Colonic mucosa (tissue), 4 donors: ENCODE data around the gene GPC1. TPM values are rescaled to one million over a fixed set of nuclear protein-coding genes. Genes with fewer than 3 reads are reported as not detected.
A peak's percentile ranks its signal among the peaks of the same experiment; 100 is the strongest.

Source experiments
- DNase-seq: peaks from one replicate; pipeline ENCODE4 v3.0.0-alpha.2; 2020
- H3K27ac ChIP-seq: fragments of 200-600 bp; one replicate; pipeline ENCODE4 v1.8.0; 2021
- H3K27me3 ChIP-seq: fragments of 200-600 bp; one replicate; pipeline ENCODE4 v1.8.0; 2021
- H3K36me3 ChIP-seq: fragments of 200-600 bp; one replicate; pipeline ENCODE4 v1.8.0; 2021
- H3K4me1 ChIP-seq: fragments of 200-600 bp; one replicate; pipeline ENCODE4 v1.8.0; 2021; ENCODE audit warnings: mild to moderate bottlenecking
- H3K4me3 ChIP-seq: fragments of 200-600 bp; one replicate; pipeline ENCODE4 v1.8.0; 2021
- H3K9ac ChIP-seq, 2 donors: one replicate each; pipeline ENCODE4 v1.7.0; 2013; ENCODE audit warnings: control low read depth in 2 of 2, low read depth in 2 of 2, low read length in 2 of 2
- H3K9me3 ChIP-seq: fragments of 200-600 bp; one replicate; pipeline ENCODE4 v1.8.0; 2021
- intact Hi-C: fragments of 100-400 bp; cut with DNase I; formaldehyde crosslinking; loops from one replicate; pipeline ENCODE4 v1.14.1; 2022
- total RNA-seq, 2 donors: library from RNA; stranded (reverse); fragmentation: NEBNext Ultra II Directional in 1 of 2; extraction: Animal tissue kit (Norgen Biotek cat#: 25700) in 1 of 2; gene quantifications; one replicate each; pipeline ENCODE4 v1.2.1, GENCODE V29; 2021
- TF ChIP-seq, protein P1 (sequence below): fragments of 200-600 bp; IDR thresholded peaks from one replicate; pipeline ENCODE4 v1.8.0; 2022; ENCODE audit warnings: antibody characterized with exemption, mild to moderate bottlenecking
- donor health status: healthy.
- donor health status: DM: no; HTN: no; CAD: no.
- donor health status: DM: no; HTN: no; CAD: no.

Gene GPC1
- total RNA-seq, 2 donors from 2014 or later: 19.0 to 23.1 TPM

DNA sequence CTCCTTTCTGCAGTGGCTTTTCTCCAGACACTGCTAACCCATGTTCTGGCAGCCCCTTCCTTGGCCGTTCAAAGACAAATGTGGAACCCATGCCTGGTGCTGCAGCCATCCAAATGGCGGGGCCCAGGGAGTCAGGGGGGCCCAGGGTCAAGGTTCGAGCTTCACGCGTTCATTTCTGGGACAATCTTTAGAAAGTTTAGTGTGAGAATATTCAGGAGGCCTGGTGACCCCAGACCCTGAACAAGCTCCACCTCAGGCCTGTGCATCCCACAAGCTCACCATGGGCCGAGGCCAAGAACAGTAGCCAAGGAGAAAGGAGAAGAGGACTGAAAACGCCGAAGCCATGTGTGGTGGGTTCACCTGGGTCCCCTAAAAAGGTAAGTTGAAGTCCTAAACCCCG is 67.9 kb downstream of the GPC1 start:
- H3K9ac ChIP-seq: no peak overlapping the region
- intact Hi-C loops: no loop called here
- no peak overlapping the region for H3K4me3 ChIP-seq
- DNase-seq: peak; percentile 7
- no peak overlapping the region for H3K27ac ChIP-seq
- H3K36me3 ChIP-seq: no peaks in the 10 kb centered on the region
- H3K4me1 ChIP-seq: no peaks in the 10 kb centered on the region
- TF ChIP-seq, protein P1, sequence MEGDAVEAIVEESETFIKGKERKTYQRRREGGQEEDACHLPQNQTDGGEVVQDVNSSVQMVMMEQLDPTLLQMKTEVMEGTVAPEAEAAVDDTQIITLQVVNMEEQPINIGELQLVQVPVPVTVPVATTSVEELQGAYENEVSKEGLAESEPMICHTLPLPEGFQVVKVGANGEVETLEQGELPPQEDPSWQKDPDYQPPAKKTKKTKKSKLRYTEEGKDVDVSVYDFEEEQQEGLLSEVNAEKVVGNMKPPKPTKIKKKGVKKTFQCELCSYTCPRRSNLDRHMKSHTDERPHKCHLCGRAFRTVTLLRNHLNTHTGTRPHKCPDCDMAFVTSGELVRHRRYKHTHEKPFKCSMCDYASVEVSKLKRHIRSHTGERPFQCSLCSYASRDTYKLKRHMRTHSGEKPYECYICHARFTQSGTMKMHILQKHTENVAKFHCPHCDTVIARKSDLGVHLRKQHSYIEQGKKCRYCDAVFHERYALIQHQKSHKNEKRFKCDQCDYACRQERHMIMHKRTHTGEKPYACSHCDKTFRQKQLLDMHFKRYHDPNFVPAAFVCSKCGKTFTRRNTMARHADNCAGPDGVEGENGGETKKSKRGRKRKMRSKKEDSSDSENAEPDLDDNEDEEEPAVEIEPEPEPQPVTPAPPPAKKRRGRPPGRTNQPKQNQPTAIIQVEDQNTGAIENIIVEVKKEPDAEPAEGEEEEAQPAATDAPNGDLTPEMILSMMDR: no peak
- no peaks in the 10 kb centered on the region for H3K27me3 ChIP-seq
- no peaks in the 10 kb centered on the region for H3K9me3 ChIP-seq

DNA sequence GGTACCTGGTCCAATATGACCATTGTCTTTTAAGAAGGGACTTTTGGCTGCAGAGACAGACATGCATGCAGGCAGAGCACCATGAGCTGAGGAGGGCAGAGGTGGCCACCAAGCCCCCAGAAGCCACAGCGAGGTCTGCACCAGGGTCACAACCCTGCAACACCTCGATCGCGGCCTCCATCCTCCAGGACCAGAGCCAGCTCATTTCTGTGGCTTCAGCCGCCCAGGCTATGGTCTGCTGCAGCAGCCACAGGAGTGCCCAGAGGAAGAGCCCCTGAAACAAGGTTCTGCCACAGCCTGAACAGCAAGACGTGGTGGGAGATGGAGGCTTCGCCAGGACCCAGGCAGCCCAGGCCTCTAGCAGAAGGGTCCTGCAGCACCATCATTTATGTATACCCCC is 68.4 kb downstream of the GPC1 start:
- H3K4me1 ChIP-seq: no peaks in the 10 kb centered on the region
- no peaks in the 10 kb centered on the region for H3K27me3 ChIP-seq
- no peaks in the 10 kb centered on the region for H3K36me3 ChIP-seq
- TF ChIP-seq, protein P1: no peak
- no peak overlapping the region for H3K27ac ChIP-seq
- intact Hi-C loops: no loop called here
- no peak overlapping the region for H3K9ac ChIP-seq
- no peak overlapping the region for H3K4me3 ChIP-seq
- H3K9me3 ChIP-seq: no peaks in the 10 kb centered on the region
- peak; percentile 7 for DNase-seq

DNA sequence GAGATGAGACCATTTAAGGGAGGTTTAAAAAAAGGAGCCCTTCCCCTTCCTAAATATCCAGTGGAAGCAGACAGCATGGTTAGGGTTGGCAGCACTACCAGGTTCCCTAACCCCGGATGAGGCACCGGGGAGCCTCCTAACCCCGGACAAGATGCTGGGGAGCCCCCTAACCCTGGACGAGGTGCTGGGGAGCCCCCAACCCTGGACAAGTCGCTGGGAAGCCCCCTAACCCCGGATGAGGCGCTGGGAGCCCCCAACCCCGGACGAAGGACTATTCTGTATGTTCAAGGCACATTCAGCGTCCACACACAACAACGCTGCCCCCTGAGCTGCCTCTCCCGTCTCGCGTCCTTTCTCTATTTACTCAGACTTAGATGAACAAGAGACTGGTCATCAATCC is 70.4 kb downstream of the GPC1 start:
- Histone ChIP-seq H3K36me3 (no peaks in the 10 kb centered on the region), H3K9ac (no peak overlapping the region), H3K27ac (no peak overlapping the region), H3K27me3 (no peaks in the 10 kb centered on the region), H3K9me3 (no peaks in the 10 kb centered on the region), H3K4me1 (no peaks in the 10 kb centered on the region), H3K4me3 (no peak overlapping the region)
- no peak for DNase-seq
- TF ChIP-seq, protein P1: no peak
- intact Hi-C loops: no loop called here

DNA sequence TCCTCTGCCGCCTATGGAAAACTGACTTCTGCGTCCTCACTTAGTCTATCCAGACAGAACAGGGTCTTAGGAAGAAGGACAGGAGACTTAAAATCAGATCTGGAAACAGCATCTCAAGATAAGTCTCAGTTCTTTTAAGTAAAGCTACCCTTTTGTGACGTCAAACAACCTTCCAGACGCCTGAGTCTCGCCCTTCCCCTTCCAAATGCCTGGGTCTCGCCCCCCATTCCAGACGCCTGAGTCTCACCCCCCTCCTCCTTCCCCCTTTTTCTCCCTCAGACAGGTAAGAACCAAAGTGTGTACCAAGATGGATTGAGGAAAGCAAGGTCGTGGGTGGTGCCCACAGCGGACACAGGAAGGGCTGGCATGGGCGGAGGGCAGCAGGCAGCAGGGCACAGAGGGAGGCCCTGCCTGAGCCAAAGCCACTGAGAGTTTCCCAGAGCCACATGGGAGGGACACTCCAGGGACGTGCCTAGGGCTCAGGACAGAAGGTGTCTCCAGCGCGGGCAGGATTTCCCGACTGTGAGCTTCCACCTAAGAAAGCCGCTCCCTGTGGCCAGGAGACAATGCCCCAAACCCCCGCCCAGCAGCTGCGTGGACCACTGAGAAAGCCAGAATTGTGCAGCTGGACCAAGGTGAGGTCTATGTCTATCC is 71.1 kb downstream of the GPC1 start:
- TF ChIP-seq, protein P1: no peak
- Histone ChIP-seq H3K9ac (no peak overlapping the region), H3K27me3 (no peaks in the 10 kb centered on the region), H3K9me3 (no peaks in the 10 kb centered on the region), H3K4me3 (no peak overlapping the region), H3K4me1 (no peaks in the 10 kb centered on the region), H3K27ac (no peak overlapping the region), H3K36me3 (no peaks in the 10 kb centered on the region)
- DNase-seq: peak; percentile 13
- intact Hi-C loops: no loop called here

DNA sequence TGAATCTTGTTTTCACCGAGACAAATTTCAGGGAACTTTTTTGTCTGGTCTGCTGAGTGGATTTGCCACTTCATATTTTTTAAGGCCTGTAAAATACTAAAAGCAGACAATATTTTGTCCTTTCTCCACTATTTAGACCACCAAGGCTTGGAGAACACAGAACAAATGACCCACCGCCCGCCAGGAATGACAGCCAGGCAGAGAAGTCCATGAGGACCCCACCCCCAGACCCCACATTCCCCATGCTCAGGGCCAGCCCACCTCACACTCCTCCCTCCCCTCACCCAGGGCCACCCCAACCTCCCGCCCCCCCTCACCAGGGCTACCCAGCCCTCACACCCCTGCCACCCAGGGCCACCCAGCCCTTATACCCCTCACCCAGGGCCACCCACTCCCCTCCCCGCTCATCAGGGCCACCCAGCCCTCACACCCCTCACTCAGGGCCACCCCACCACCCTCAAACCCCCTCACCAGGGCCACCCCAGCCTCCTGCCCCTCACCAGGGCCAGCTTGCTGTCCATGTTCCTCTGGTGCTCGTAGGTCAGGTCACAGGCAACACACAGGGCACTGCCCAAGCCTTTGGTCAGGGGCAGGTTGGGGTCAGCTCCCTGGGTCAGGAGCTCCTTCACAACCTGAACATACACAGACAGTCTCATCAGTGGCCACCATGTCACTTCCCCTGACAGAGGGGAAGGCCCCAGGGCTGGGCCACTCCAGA is 71.8 kb downstream of the GPC1 start:
- no peak overlapping the region for H3K27ac ChIP-seq
- no peaks in the 10 kb centered on the region for H3K9me3 ChIP-seq
- no peaks in the 10 kb centered on the region for H3K36me3 ChIP-seq
- H3K9ac ChIP-seq: no peak overlapping the region
- TF ChIP-seq, protein P1: no peak
- intact Hi-C loops: no loop called here
- H3K4me3 ChIP-seq: no peak overlapping the region
- no peaks in the 10 kb centered on the region for H3K4me1 ChIP-seq
- DNase-seq: peak; percentile 14
- H3K27me3 ChIP-seq: no peaks in the 10 kb centered on the region
